H1 (cell line): ENCODE results near the gene ADGRB3. TPM values are rescaled to one million over a fixed set of nuclear protein-coding genes. Genes with fewer than 3 reads are reported as not detected.

ENCODE experiments used
- CTCF ChIA-PET: fragments of 300-600 bp; sonication (Branson Sonifier 250); formaldehyde crosslinking; loops from one replicate; lab custom pipeline; 2021; ENCODE audit not compliant: partially characterized antibody; lab: Charles Lee
- POLR2A ChIA-PET: fragments of 300-600 bp; sonication (Branson Sonifier 250); formaldehyde crosslinking; loops from one replicate; lab custom pipeline; 2021; ENCODE audit warnings: inconsistent platforms; ENCODE audit not compliant: partially characterized antibody; lab: Charles Lee
- DNase-seq, 2 experiments: peaks; one replicate each; pipeline versions ENCODE4 v3.0.0 to v3.0.0-alpha.2; 2010 to 2022; ENCODE audit warnings: low spot score in 2 of 2, low read depth in 1 of 2, mixed read lengths in 1 of 2
- FAIRE-seq: peaks from 2 replicates; lab custom pipeline; 2011; peaks lifted over from hg19 to GRCh38; lab: Jason Lieb, UNC
- H2AFZ ChIP-seq: 2 replicates; pipeline ENCODE4 v1.8.1; 2012; ENCODE audit warnings: low read length, inconsistent platforms
- H2AK5ac ChIP-seq: 2 replicates; pipeline ENCODE4 v1.6.1; 2013; ENCODE audit warnings: low read depth, low read length
- H2BK120ac ChIP-seq: replicated peaks from 2 replicates; pipeline ENCODE3; 2013; ENCODE audit warnings: low read depth, low read length, inconsistent platforms
- H2BK12ac ChIP-seq: 2 replicates; pipeline ENCODE4 v1.6.1; 2013; ENCODE audit warnings: low read depth, low read length
- H2BK15ac ChIP-seq: 2 replicates; pipeline ENCODE4 v1.6.1; 2013; ENCODE audit warnings: low read length
- H2BK20ac ChIP-seq: 2 replicates; pipeline ENCODE4 v1.6.1; 2013; ENCODE audit warnings: low read length
- H2BK5ac ChIP-seq: 2 replicates; pipeline ENCODE4 v1.6.1; 2013; ENCODE audit warnings: low read depth, low read length
- H3K14ac ChIP-seq: 2 replicates; pipeline ENCODE4 v1.6.1; 2013; ENCODE audit warnings: inconsistent platforms; ENCODE audit not compliant: insufficient read length
- H3K18ac ChIP-seq: 2 replicates; pipeline ENCODE4 v1.6.1; 2013; ENCODE audit warnings: low read length; ENCODE audit errors: extremely low read depth
- H3K23ac ChIP-seq: 2 replicates; pipeline ENCODE4 v1.6.1; 2013; ENCODE audit warnings: inconsistent platforms; ENCODE audit not compliant: insufficient read length
- H3K23me2 ChIP-seq: 2 replicates; pipeline ENCODE4 v1.6.1; 2013; ENCODE audit warnings: low read depth, low read length
- H3K27ac ChIP-seq: 2 replicates; pipeline ENCODE4 v1.6.1; 2011; ENCODE audit warnings: low read depth, low read length, inconsistent platforms
- H3K27me3 ChIP-seq, 4 experiments: replicated peaks in 1 of 4; 1 replicate in 1 of 4; 2 replicates in 3 of 4; pipeline versions ENCODE4 v1.6.1 to v1.8.1; 2011 to 2013; ENCODE audit warnings: low read length in 3 of 4, mild to moderate bottlenecking in 3 of 4, inconsistent platforms in 2 of 4, mixed read lengths in 2 of 4, moderate library complexity in 1 of 4; ENCODE audit not compliant: control insufficient read depth in 3 of 4, insufficient read depth in 3 of 4; ENCODE audit errors: extremely low read depth in 1 of 4
- H3K36me3 ChIP-seq, 4 experiments: 2 replicates each; pipeline versions ENCODE4 v1.6.1 to v1.8.1; 2011 to 2013; ENCODE audit warnings: mild to moderate bottlenecking in 4 of 4, low read length in 3 of 4, moderate library complexity in 2 of 4, control low read depth in 1 of 4, inconsistent platforms in 1 of 4; ENCODE audit not compliant: insufficient read depth in 4 of 4, control insufficient read depth in 2 of 4
- H3K4ac ChIP-seq: replicated peaks from 2 replicates; pipeline ENCODE3; 2013; ENCODE audit warnings: low read length, low read depth, mixed read lengths, inconsistent platforms; ENCODE audit not compliant: insufficient read length
- H3K4me1 ChIP-seq, 4 experiments: replicated peaks in 1 of 4; 1 replicate in 1 of 4; 2 replicates in 3 of 4; pipeline versions ENCODE4 v1.6.1 to v1.8.1; 2011 to 2013; ENCODE audit warnings: low read length in 3 of 4, inconsistent platforms in 2 of 4, mixed read lengths in 1 of 4; ENCODE audit not compliant: insufficient read depth in 4 of 4, control insufficient read depth in 3 of 4
- H3K4me2 ChIP-seq, 2 experiments: 2 replicates each; pipeline versions ENCODE4 v1.6.1 to v1.8.1; 2011 to 2013; ENCODE audit warnings: low read depth in 2 of 2, low read length in 2 of 2, control low read depth in 1 of 2, inconsistent platforms in 1 of 2, mild to moderate bottlenecking in 1 of 2; ENCODE audit not compliant: insufficient read depth in 1 of 2
- H3K4me3 ChIP-seq, 4 experiments: fragments of 200-600, 300-600 bp in 1 of 4; sonication (generic), shearing (Covaris generic), sonication (Bioruptor Twin) in 1 of 4; 2 replicates each; pipeline versions ENCODE4 v1.5.1 to v1.8.1; 2011 to 2016; ENCODE audit warnings: low read length in 4 of 4, low read depth in 3 of 4, control low read depth in 2 of 4, inconsistent platforms in 2 of 4, mild to moderate bottlenecking in 2 of 4, mixed read lengths in 1 of 4, moderate library complexity in 1 of 4; ENCODE audit not compliant: insufficient read depth in 2 of 4; ENCODE audit errors: extremely low read depth in 1 of 4
- H3K56ac ChIP-seq: replicated peaks from 2 replicates; pipeline ENCODE3; 2013; ENCODE audit warnings: low read depth, mild to moderate bottlenecking, mixed read lengths, low read length, inconsistent platforms; ENCODE audit not compliant: insufficient read length
- H3K79me1 ChIP-seq: 2 replicates; pipeline ENCODE4 v1.6.1; 2013; ENCODE audit warnings: low read depth, low read length, control low read depth
- H3K79me2 ChIP-seq, 2 experiments: 2 replicates each; pipeline versions ENCODE4 v1.6.1 to v1.8.1; 2012 to 2013; ENCODE audit warnings: low read length in 2 of 2, mild to moderate bottlenecking in 2 of 2, inconsistent platforms in 1 of 2; ENCODE audit not compliant: insufficient read depth in 2 of 2, control insufficient read depth in 1 of 2
- H3K9ac ChIP-seq, 4 experiments: replicated peaks in 1 of 4; 1 replicate in 1 of 4; 2 replicates in 3 of 4; pipeline versions ENCODE4 v1.6.1 to v1.8.1; 2011 to 2013; ENCODE audit warnings: low read depth in 3 of 4, low read length in 3 of 4, control low read depth in 2 of 4, mild to moderate bottlenecking in 2 of 4, moderate library complexity in 2 of 4, inconsistent platforms in 1 of 4; ENCODE audit errors: extremely low read depth in 1 of 4
- H3K9me3 ChIP-seq, 2 experiments: 2 replicates each; pipeline versions ENCODE4 v1.6.1 to v1.8.1; 2012 to 2013; ENCODE audit warnings: mild to moderate bottlenecking in 2 of 2, moderate library complexity in 2 of 2, control low read depth in 1 of 2, inconsistent platforms in 1 of 2, low read depth in 1 of 2, low read length in 1 of 2, mixed read lengths in 1 of 2; ENCODE audit not compliant: insufficient read depth in 2 of 2
- H4K20me1 ChIP-seq, 2 experiments: replicated peaks in 1 of 2; 2 replicates each; pipeline versions ENCODE3 to v1.8.1; 2011 to 2013; ENCODE audit warnings: inconsistent platforms in 2 of 2, low read length in 2 of 2, mild to moderate bottlenecking in 1 of 2; ENCODE audit not compliant: insufficient read depth in 2 of 2, control insufficient read depth in 1 of 2
- H4K5ac ChIP-seq: 2 replicates; pipeline ENCODE4 v1.6.1; 2013; ENCODE audit warnings: low read length, low read depth, mixed read lengths, inconsistent platforms; ENCODE audit not compliant: insufficient read length
- H4K8ac ChIP-seq: 2 replicates; pipeline ENCODE4 v1.8.0; 2013; ENCODE audit warnings: mild to moderate bottlenecking, moderate library complexity, low read length, inconsistent platforms; ENCODE audit not compliant: insufficient read depth; ENCODE audit errors: extremely low read depth
- H4K91ac ChIP-seq: replicated peaks from 2 replicates; pipeline ENCODE3; 2013; ENCODE audit warnings: low read length, mixed read lengths, inconsistent platforms; ENCODE audit not compliant: insufficient read length
- EGR1 ChIP-seq: IDR thresholded peaks from 2 replicates; pipeline ENCODE4 v1.6.1; 2011; ENCODE audit warnings: low read depth, low read length, borderline replicate concordance
- GABPA ChIP-seq: IDR thresholded peaks from 2 replicates; pipeline ENCODE4 v1.6.1; 2011; ENCODE audit warnings: mild to moderate bottlenecking, low read length, moderate library complexity, borderline replicate concordance; ENCODE audit not compliant: insufficient read depth
- POLR2AphosphoS5 ChIP-seq: IDR thresholded peaks from 2 replicates; pipeline ENCODE4 v1.6.1; 2011; ENCODE audit warnings: low read depth, low read length
- SRF ChIP-seq: IDR thresholded peaks from 2 replicates; pipeline ENCODE4 v1.6.1; 2011; ENCODE audit warnings: mild to moderate bottlenecking, low read depth, low read length, moderate library complexity
- polyA plus RNA-seq, 7 experiments: library from polyadenylated mRNA; depleted of rRNA in 3 of 7; stranded (reverse) in 5 of 7; unstranded in 2 of 7; fragments of >200 nt in 5 of 7; fragments of 200-250 nt in 2 of 7; gene quantifications; 1 replicate in 5 of 7; 2 replicates in 1 of 7; 4 replicates in 1 of 7; pipeline versions ENCODE4 v1.2.1 to v1.2.3, GENCODE V29; 2011 to 2013; ENCODE audit warnings: missing spikeins in 2 of 7, mixed read lengths in 2 of 7
- total RNA-seq: library from RNA; stranded (reverse); fragmentation: NEBNext Ultra II Directional; extraction: Animal tissue kit (Norgen Biotek cat#: 25700); gene quantifications from 2 replicates; pipeline ENCODE4 v1.2.1, GENCODE V29; 2021

Gene ADGRB3
- total and polyA plus RNA-seq, 2 of the 8 experiments (the other 6 are each of a cell fraction or from before 2014, with no cell fraction given): 0.35 to 1.2 TPM

GRCh38 chr6:68735866-68736265 is 100.8 kb downstream of the ADGRB3 start:
- Histone ChIP-seq H2AK5ac (no peak overlapping the region), H2BK12ac (no peak overlapping the region), H3K4ac (no peak overlapping the region), H2BK20ac (no peak overlapping the region), H3K79me1 (no peaks in the 10 kb centered on the region), H3K9me3 (no peaks in the 10 kb centered on the region), H3K18ac (no peak overlapping the region), H3K23ac (no peak overlapping the region), H3K27me3 (no peaks in the 10 kb centered on the region), H3K56ac (no peak overlapping the region), H3K27ac (no peak overlapping the region), H2BK15ac (no peak overlapping the region), H3K14ac (no peak overlapping the region), H4K8ac (no peak overlapping the region), H2BK120ac (no peak overlapping the region), H2BK5ac (no peak overlapping the region), H4K91ac (no peak overlapping the region), H3K23me2 (no peaks in the 10 kb centered on the region), H3K9ac (no peak overlapping the region), H3K36me3 (no peaks in the 10 kb centered on the region), H2AFZ (no peak overlapping the region), H3K4me2 (no peak overlapping the region), H4K20me1 (no peaks in the 10 kb centered on the region), H3K79me2 (no peaks in the 10 kb centered on the region), H4K5ac (no peak overlapping the region), H3K4me3 (no peak overlapping the region), H3K4me1 (peaks cover 0 to 2% (median 0%) of the 10 kb centered on the region in 4 experiments; a peak in 1 of 7 replicates)
- ChIA-PET CTCF (interaction anchor here (0.6 kb wide), 1 partner anchor 1957 kb away, joined by 3 read pairs; no protein-coding TSS in a partner anchor), POLR2A (no interaction called here)
- no peak for DNase-seq
- TF ChIP-seq GABPA: no peak
- no peak for TF ChIP-seq EGR1
- no peak for TF ChIP-seq SRF
- no peak for TF ChIP-seq POLR2AphosphoS5
- FAIRE-seq: no peak
